DMS53 treated with DMSO at 0.1 percent for 48 hours (cell line): ENCODE data around the gene GBGT1.
"Not testable (repeated sequence)": the region's sequence is repeated elsewhere in the genome, so short reads cannot be mapped to it uniquely, and the experiment has no call there.

ENCODE experiments used
- DNase-seq: peaks from one replicate; lab custom pipeline; 2025; ENCODE audit not compliant: unreplicated experiment; lab: John Stamatoyannopoulos, UW

Gene GBGT1

GRCh38 chr9:133199648-133200321 is 36.1 kb upstream of the GBGT1 start:
- DNase-seq, result peak; percentile 72

GRCh38 chr9:133195029-133195428 is 31.3 kb upstream of the GBGT1 start:
- no peak for DNase-seq

GRCh38 chr9:133194597-133194996 is 30.9 kb upstream of the GBGT1 start:
- DNase-seq, result no peak

- DNase-seq, result no peak
These were observed 28.3 kb upstream of the GBGT1 start for GRCh38 chr9:133191989-133192388.

GRCh38 chr9:133189826-133190225 is 26.1 kb upstream of the GBGT1 start:
- no peak for DNase-seq

- no peak for DNase-seq
These were observed 25.1 kb upstream of the GBGT1 start for GRCh38 chr9:133188843-133189180.

- DNase-seq, result peak; percentile 23
These were observed 24.5 kb upstream of the GBGT1 start for GRCh38 chr9:133188006-133188842.

GRCh38 chr9:133187561-133188005 is 23.9 kb upstream of the GBGT1 start:
- DNase-seq, result no peak

- no peak for DNase-seq
These were observed 23.0 kb upstream of the GBGT1 start for GRCh38 chr9:133186736-133187135.

- DNase-seq, result peak; percentile 80
These were observed 21.3 kb upstream of the GBGT1 start for GRCh38 chr9:133184971-133185370.

GRCh38 chr9:133182151-133182550 is 18.4 kb upstream of the GBGT1 start:
- no peak for DNase-seq

- DNase-seq, result no peak
These were observed 17.8 kb upstream of the GBGT1 start for GRCh38 chr9:133181561-133181960.

GRCh38 chr9:133180953-133181352 is 17.2 kb upstream of the GBGT1 start:
- DNase-seq, result no peak

- no peak for DNase-seq
These were observed 9.3 kb upstream of the GBGT1 start for GRCh38 chr9:133173056-133173455.

- DNase-seq, result no peak
These were observed 7.6 kb upstream of the GBGT1 start for GRCh38 chr9:133171161-133171961.

GRCh38 chr9:133170716-133171115 is 7.0 kb upstream of the GBGT1 start:
- DNase-seq, result no peak

GRCh38 chr9:133169687-133170086 is 6.0 kb upstream of the GBGT1 start:
- not testable (repeated sequence) for DNase-seq

GRCh38 chr9:133169102-133169501 is 5.4 kb upstream of the GBGT1 start:
- no peak for DNase-seq

GRCh38 chr9:133168432-133168831 is 4.7 kb upstream of the GBGT1 start:
- DNase-seq, result no peak

GRCh38 chr9:133167769-133168168 is 4.1 kb upstream of the GBGT1 start:
- DNase-seq, result no peak

GRCh38 chr9:133167096-133167730 is 3.5 kb upstream of the GBGT1 start:
- DNase-seq, result no peak
